T1000 (cell line): ENCODE data around the gene TTC31.

Experiments
- DNase-seq: peaks from one replicate; lab custom pipeline; 2025; ENCODE audit warnings: mixed read lengths; lab: John Stamatoyannopoulos, UW

Gene TTC31

GRCh38 chr2:74526649-74527230 is 43.9 kb downstream of the TTC31 start:
- no peak for DNase-seq

GRCh38 chr2:74527741-74528140 is 44.9 kb downstream of the TTC31 start:
- DNase-seq, result no peak

- DNase-seq, result no peak
Observed at GRCh38 chr2:74528600-74529356, 45.9 kb downstream of the TTC31 start.

GRCh38 chr2:74529357-74530238 is 46.7 kb downstream of the TTC31 start, which contains the start of the genes AUP1 and HTRA2:
TSS of gene AUP1 (minus strand) at chr2:74529706. CDS start at chr2:74529629, 77 bp downstream.
TSS of gene HTRA2 (plus strand) at chr2:74529933. CDS start at chr2:74530007, 74 bp downstream.
- DNase-seq, result peak; percentile 97

GRCh38 chr2:74530239-74531187 is 47.6 kb downstream of the TTC31 start:
- no peak for DNase-seq

- no peak for DNase-seq
Observed at GRCh38 chr2:74531666-74532065, 48.8 kb downstream of the TTC31 start.

GRCh38 chr2:74532222-74532621 is 49.3 kb downstream of the TTC31 start:
- DNase-seq, result no peak

GRCh38 chr2:74533464-74533863 is 50.6 kb downstream of the TTC31 start:
- DNase-seq, result no peak

GRCh38 chr2:74534411-74534810 is 51.5 kb downstream of the TTC31 start:
- DNase-seq, result no peak

GRCh38 chr2:74535440-74535965 is 52.6 kb downstream of the TTC31 start:
- DNase-seq, result no peak

- DNase-seq, result no peak
Observed at GRCh38 chr2:74536166-74536950, 53.5 kb downstream of the TTC31 start.

- DNase-seq, result no peak
Observed at GRCh38 chr2:74537140-74537539, 54.3 kb downstream of the TTC31 start.

GRCh38 chr2:74538881-74539339 is 56.0 kb downstream of the TTC31 start:
- DNase-seq, result no peak

GRCh38 chr2:74540291-74540690 is 57.4 kb downstream of the TTC31 start:
- DNase-seq, result no peak

- no peak for DNase-seq
Observed at GRCh38 chr2:74542978-74543377, 60.1 kb downstream of the TTC31 start.
